Tibial nerve (tissue), 4 donors: ENCODE data around the gene HAAO. TPM values are rescaled to one million over a fixed set of nuclear protein-coding genes. Genes with fewer than 3 reads are reported as not detected.

ENCODE experiments used
- DNase-seq, 2 donors: peaks; one replicate each; pipeline ENCODE4 v3.0.0-alpha.2; 2019; ENCODE audit warnings: low spot score in 2 of 2
- H3K27ac ChIP-seq, 4 donors: fragments of 200-600 bp; sonication (generic) in 3 of 4; one replicate each; pipeline ENCODE4 v1.5.1; 2017 to 2019; ENCODE audit warnings: mild to moderate bottlenecking in 1 of 4
- H3K27me3 ChIP-seq, 2 donors: fragments of 200-600 bp; sonication (generic) in 1 of 2; one replicate each; pipeline versions ENCODE4 v1.5.1 to v1.6.0; 2017 to 2019
- H3K36me3 ChIP-seq, 3 donors: fragments of 200-600 bp; sonication (generic); one replicate each; pipeline ENCODE4 v1.5.1; 2018 to 2019
- H3K4me1 ChIP-seq, 4 donors: fragments of 200-600 bp; sonication (generic) in 3 of 4; one replicate each; pipeline ENCODE4 v1.5.1; 2017 to 2019
- H3K4me3 ChIP-seq, 4 donors: fragments of 200-600 bp; sonication (generic) in 3 of 4; one replicate each; pipeline ENCODE4 v1.5.1; 2017 to 2019; ENCODE audit warnings: mild to moderate bottlenecking in 1 of 4, moderate library complexity in 1 of 4
- H3K9me3 ChIP-seq, 4 donors: fragments of 200-600 bp; sonication (generic) in 3 of 4; one replicate each; pipeline ENCODE4 v1.5.1; 2017 to 2019
- EP300 ChIP-seq, 2 donors: sonication (generic); formaldehyde crosslinking; IDR thresholded peaks; one replicate each; pipeline ENCODE4 v1.6.1; 2017; ENCODE audit warnings: antibody characterized with exemption in 2 of 2, mild to moderate bottlenecking in 1 of 2
- POLR2A ChIP-seq, 2 donors: fragments of 450-650 bp; IDR thresholded peaks; one replicate each; pipeline ENCODE4 v1.6.1; 2017; ENCODE audit warnings: antibody characterized with exemption in 2 of 2, mild to moderate bottlenecking in 2 of 2, moderate library complexity in 2 of 2
- WGBS, 2 donors: methylation state at CpG; one replicate each; pipeline ENCODE4 v1.1.5; 2018; 5-methylcytosine and 5-hydroxymethylcytosine counted together
- total RNA-seq, 4 donors: library from RNA; depleted of rRNA; stranded (reverse); fragments of >200 nt; gene quantifications; one replicate each; pipeline ENCODE4 v1.1.0, GENCODE V29; 2016
- TF ChIP-seq, protein P1 (sequence below), 5 experiments: fragments of 200-600 bp in 3 of 5; fragments of 450-650 bp in 2 of 5; sonication (generic) in 3 of 5; IDR thresholded peaks; one replicate each; pipeline ENCODE4 v1.5.1; 2016 to 2019; ENCODE audit warnings: antibody characterized with exemption in 5 of 5, mild to moderate bottlenecking in 3 of 5, moderate library complexity in 2 of 5

Gene HAAO
- total RNA-seq: 10 to 100 TPM in 1 of 4 donors, 1 to 10 TPM in 3; 5.9 to 24.1 (median 7.6) TPM

DNA sequence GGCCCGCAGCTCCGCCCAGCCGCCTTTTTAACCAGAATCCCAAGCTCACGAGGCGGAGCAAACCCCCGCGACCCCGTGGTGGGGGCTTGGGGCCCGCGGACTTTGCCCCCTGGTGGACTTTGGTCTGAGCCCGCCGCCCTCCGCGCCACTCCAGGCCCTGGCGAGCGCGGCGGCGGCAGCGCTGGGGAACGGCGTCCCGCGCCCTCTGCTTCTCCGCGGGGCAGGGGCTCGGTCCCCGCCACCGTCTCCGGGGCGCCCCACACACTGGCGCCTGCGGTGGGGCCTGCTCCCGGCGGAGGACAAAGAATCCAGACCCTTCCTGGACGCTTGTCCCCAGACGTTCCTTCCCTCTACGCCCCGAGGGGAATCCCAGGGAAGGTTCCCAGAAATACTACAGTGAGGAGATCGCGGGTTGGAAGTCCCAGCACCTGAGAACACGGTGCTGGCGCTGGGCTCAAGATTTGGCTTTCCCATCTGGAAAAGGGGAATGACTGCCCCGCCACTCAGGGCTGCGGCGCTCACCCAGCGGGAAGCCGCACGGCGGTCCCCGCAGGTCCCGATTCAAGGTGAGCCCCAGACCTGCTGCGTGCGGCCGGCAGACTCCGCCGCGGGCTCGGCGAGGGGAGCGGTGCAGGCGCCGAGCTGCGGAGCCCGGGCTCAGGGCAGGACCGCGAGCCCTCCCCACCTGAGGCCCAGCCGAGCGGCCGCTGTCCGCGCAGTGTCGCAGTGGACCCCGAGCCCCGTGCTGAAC, at the start of gene HAAO:
Gene HAAO, minus strand, starts transcription at position 1 of the 751 bp plus-strand sequence. CDS start 47 bp downstream, outside the sequence.
- H3K4me3 ChIP-seq: peak within 1 kb of the TSS; percentile 49 to 76 (median 64)
- peak within 1 kb of the TSS; percentile 65 to 94 (median 88) for H3K27ac ChIP-seq
- H3K36me3 ChIP-seq: no peaks in the 10 kb centered on the region
- H3K9me3 ChIP-seq: no peaks in the 10 kb centered on the region
- H3K27me3 ChIP-seq: no peaks in the 10 kb centered on the region
- peaks cover 0 to 34% (median 12%) of the 10 kb centered on the region in 4 donors for H3K4me1 ChIP-seq
- peak in 1 of 2 donors; percentile 28 for DNase-seq
- TF ChIP-seq EP300 (IDR thresholded peaks at IDR 0.05) (peak in 1 of 2 donors; percentile 32), POLR2A (IDR thresholded peaks at IDR 0.05) (peak in 1 of 2 donors; percentile 24)
- TF ChIP-seq, protein P1, sequence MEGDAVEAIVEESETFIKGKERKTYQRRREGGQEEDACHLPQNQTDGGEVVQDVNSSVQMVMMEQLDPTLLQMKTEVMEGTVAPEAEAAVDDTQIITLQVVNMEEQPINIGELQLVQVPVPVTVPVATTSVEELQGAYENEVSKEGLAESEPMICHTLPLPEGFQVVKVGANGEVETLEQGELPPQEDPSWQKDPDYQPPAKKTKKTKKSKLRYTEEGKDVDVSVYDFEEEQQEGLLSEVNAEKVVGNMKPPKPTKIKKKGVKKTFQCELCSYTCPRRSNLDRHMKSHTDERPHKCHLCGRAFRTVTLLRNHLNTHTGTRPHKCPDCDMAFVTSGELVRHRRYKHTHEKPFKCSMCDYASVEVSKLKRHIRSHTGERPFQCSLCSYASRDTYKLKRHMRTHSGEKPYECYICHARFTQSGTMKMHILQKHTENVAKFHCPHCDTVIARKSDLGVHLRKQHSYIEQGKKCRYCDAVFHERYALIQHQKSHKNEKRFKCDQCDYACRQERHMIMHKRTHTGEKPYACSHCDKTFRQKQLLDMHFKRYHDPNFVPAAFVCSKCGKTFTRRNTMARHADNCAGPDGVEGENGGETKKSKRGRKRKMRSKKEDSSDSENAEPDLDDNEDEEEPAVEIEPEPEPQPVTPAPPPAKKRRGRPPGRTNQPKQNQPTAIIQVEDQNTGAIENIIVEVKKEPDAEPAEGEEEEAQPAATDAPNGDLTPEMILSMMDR (IDR thresholded peaks at IDR 0.05): peak in 4 of 5 experiments; percentile 18 to 51 (median 38)
- 1 to 2% methylated on average over 41 to 69 of the region's 75 CpGs for WGBS, 2 donors

DNA sequence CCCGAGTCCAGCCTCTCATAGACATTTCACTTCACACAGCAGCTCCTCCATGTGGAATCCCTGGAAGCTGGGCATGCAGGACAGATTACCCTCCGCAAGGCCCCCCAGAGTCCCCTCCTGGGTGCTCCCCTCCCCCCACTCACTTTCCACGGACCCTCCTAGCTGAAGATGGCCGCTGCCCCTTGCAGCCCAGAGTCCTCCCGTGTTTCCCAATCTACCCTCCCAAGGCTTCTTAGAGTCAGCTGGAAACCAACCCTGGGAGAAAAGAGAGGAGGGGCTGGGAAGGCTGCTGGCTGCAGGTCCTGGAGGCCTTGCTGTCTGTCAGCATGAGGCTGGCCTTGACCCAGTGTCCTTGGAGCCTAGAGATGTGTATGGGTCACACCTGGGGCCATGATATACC, 49.0 kb upstream of the HAAO start:
- Histone ChIP-seq H3K27me3 (no peaks in the 10 kb centered on the region), H3K9me3 (no peaks in the 10 kb centered on the region), H3K4me1 (peaks cover 0 to 52% (median 18%) of the 10 kb centered on the region in 4 donors), H3K27ac (peak overlapping the region in 2 of 4 donors; percentile 68 to 82), H3K36me3 (no peaks in the 10 kb centered on the region), H3K4me3 (no peak overlapping the region)
- DNase-seq: peak in 1 of 2 donors; percentile 8
- WGBS, 2 donors: 88 to 93% methylated on average over 5 of the region's 5 CpGs
- no peak for TF ChIP-seq POLR2A (IDR thresholded peaks at IDR 0.05)
- TF ChIP-seq EP300 (IDR thresholded peaks at IDR 0.05): no peak
- TF ChIP-seq, protein P1 (IDR thresholded peaks at IDR 0.05): no peak

DNA sequence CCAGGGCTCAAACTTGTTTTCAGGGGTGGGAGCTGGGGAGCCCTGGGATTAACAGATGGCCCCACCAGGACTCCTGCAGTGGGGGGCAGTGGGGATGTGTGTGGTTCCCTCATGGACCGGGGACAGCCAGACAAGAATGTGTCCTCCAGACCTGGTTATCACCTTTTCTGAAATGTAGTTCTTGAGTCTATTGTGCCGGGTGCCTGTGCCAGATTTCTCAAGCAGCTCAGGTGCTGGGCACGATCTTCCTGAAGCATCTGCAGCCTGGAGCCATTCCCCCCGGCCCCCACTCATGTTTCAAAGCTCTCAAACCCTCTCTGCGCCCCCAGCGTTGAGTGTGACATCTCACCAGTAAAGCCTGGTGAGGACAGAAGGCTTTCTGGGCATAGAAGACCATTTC, 48.4 kb upstream of the HAAO start:
- no peaks in the 10 kb centered on the region for H3K9me3 ChIP-seq
- H3K36me3 ChIP-seq: no peaks in the 10 kb centered on the region
- no peak overlapping the region for H3K4me3 ChIP-seq
- WGBS, 2 donors: 87 to 94% methylated on average over 6 of the region's 6 CpGs
- TF ChIP-seq POLR2A (IDR thresholded peaks at IDR 0.05) (no peak), EP300 (IDR thresholded peaks at IDR 0.05) (no peak)
- TF ChIP-seq, protein P1 (IDR thresholded peaks at IDR 0.05): no peak
- H3K27ac ChIP-seq: peak overlapping the region in 2 of 4 donors; percentile 68 to 82
- peak in 1 of 2 donors; percentile 11 for DNase-seq
- H3K4me1 ChIP-seq: peaks cover 0 to 51% (median 14%) of the 10 kb centered on the region in 4 donors
- no peaks in the 10 kb centered on the region for H3K27me3 ChIP-seq

DNA sequence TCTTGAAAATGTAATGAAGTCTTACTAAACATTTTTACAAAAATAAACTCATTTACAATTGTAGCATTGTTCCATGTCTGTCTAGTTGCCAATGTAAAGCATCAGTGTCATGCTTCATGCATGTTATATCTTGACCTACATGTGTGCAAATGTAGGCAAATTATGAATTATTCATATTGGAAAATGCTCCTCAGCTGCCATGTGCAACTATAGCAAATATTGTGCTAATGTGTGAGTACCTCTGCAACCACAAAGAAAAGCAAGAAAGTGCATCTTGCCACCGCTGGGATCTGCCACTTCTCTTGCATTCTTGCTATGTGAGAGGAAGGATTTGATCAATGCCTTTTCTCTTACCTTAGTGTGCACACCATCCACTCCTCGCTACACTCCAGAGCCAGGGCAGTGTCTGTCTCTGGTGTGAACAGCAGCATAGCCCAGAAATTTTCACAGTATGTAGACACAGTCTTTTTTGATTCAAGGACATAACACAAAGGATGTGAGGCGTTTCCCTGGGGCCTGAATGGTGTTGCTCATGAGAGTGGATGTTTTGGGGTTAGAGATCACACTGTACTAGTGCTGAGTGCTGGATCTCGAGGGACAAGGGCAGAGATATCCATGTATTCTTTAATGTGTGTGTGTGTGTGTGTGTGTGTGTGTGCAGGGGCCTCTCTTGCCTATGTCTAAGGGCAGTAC, 47.6 kb upstream of the HAAO start:
- Histone ChIP-seq H3K27ac (peak overlapping the region in 2 of 4 donors; percentile 68 to 82), H3K36me3 (no peaks in the 10 kb centered on the region), H3K27me3 (no peaks in the 10 kb centered on the region), H3K9me3 (no peaks in the 10 kb centered on the region), H3K4me3 (no peak overlapping the region), H3K4me1 (peaks cover 0 to 44% (median 7%) of the 10 kb centered on the region in 4 donors)
- DNase-seq: peak in 1 of 2 donors; percentile 10
- no peak for TF ChIP-seq EP300 (IDR thresholded peaks at IDR 0.05)
- no peak for TF ChIP-seq POLR2A (IDR thresholded peaks at IDR 0.05)
- TF ChIP-seq, protein P1 (IDR thresholded peaks at IDR 0.05): no peak
- WGBS, 2 donors: 30 to 36% methylated on average over 4 of the region's 4 CpGs
